Superior temporal gyrus (tissue), 1 donor: Measurements from ENCODE around the gene SERTAD2.

ENCODE experiments used
- DNase-seq: peaks from one replicate; pipeline ENCODE4 v3.0.0-alpha.2; 2016; ENCODE audit errors: extremely low spot score

SERTAD2 gene

DNA sequence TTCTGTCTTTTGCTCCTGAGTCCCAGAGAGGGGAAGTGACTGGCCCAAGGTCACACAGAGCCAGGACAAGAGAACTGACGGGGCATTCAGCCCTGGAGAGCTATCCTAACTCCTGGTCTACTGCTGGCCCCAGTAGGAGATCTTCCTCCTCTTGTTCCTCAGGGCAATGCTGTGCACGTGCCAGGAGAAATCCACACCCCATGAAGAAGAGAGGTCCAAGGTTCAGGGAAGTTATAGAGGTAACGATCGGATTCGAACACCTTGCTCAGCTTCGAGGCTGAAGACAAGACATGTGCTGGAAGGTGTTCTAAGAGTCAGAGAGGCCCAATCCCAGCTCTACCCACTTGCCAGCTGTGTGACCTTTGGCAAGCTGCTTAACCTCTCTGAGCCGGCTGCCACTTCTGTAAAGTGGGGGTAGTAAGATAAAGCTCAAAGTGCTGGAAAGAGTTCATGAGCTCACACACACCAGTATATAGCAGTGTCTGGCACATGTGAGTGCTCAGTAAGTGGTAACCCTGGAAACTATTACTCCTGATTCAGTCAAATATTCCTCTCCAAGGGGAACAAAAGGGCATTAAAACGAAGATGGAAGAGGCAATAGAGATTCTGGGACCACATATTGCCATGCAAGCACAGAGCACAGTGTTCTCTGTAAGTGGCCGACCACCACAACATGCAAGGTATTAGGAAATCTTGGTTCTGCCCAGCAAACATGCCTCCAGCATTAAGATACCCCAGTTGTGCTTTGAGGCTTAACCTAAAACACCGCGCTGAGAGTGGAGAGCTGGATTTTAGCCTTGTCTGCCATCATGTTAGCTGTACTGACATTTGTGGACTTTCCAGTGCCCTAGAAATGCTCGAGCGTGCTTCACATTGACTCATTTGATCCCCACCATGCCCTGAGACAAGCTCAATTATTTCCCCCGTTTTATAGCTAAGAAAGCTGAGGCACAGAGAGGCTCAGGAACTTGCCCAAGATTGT, 25.6 kb downstream of the SERTAD2 start:
- DNase-seq, result no peak

DNA sequence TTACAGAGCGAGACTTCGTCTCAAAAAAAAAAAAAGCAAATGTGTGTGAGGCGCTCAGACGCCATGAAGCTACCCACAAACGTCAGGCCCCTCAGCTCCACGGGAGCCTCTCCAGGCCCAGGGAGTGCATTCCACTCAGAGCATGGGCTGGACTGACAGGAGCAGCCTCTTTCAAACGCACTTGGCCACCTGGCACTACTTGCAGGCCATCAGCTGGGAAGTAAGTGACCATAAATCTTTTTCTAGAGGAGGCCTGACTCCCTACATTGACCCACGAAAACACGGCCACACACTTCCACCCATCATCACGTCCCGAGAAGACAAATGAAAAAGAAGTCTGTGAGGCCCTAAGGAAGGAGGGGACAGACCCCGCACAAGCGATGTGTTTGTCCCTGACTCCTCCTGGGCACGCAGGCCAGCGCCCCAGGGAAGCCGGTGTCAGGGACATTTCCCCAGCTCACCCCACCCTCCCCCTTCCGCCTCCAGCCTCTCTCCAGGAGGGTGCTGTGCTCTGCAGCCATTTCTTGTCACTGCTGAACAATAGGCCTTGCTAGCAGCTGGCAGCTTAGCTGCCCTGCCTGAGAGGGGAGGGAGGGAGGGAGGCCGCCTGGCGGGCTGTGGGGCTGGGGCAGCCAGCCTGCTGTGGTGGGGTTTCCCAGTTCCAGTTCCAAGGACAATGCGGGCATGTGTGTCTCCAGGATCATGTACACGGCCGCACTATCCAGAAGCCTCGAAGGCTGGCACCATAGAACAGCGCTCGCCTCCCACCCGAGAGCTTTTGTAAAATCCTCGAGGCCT, 26.6 kb downstream of the SERTAD2 start:
- peak; percentile 57 for DNase-seq

DNA sequence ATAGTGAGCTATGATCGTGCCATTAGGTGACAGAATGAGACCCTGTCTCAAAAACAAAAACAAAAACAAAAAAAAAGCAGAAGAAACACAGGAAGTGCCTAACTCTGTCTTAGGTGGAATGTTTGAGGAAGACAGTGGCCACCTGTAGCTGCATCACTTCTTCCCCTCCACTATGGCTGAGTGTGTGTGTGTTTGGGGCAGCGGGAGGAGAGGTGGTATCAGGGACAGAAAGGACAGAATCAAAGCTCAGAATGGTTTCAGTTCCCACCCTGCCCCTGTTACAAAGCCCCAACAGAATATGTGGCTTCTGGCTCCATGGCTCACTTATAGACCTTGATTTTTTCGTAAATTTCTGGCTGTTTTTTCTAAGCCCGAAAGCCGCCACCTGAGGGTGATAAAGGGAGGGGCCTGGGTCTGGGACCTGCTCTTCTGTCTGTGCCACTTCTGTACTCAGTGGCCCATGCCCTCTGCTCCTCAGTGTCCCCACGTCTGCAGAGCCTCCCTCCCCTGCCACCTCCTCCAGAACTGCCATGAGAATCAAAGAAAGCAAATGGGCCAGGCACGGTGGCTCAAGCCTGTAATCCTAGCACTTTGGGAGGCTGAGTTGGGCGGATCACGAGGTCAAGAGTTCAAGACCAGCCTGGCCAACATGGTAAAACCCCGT, 27.4 kb downstream of the SERTAD2 start:
- DNase-seq, result no peak

DNA sequence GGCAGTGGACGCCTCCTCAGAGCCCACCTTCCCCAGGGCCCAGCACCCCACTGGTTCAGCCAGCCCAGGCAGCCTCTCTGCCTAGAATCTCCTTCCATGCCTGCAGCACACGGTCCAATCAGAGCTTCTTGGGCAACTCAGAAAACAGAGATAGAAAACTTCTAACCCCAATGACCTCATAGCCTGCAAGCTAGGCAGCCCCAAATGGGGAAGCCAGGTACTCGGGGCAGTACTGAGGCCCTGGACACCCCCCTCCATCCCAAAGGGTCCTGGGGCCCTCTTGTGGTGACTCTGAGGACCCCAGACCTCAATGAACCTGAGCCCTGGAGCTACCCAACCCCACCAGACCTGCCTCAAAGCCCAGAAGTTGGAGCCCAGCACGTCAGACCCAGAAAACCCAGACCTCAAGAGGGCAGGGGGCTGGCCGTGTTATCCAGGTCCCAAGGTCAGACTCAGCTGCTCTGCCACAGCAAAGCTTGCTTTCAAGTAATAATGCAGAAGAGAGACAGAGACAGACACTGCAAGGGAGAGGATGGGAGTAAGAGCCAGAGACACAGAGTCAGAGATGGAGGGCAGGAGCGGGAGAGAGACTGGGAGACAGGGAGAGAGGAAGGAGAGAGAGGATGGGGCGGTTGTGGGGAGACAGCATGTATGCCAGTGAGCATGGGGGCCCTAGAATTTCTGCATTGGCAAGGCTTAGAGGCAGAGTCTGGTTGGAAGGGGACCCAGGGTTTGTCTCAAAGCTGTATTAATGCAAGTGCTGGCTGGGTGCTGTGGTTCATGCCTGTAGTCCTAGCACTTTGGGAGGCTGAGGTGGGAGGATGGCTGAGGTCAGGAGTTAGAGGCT, 28.2 kb downstream of the SERTAD2 start:
- no peak for DNase-seq

DNA sequence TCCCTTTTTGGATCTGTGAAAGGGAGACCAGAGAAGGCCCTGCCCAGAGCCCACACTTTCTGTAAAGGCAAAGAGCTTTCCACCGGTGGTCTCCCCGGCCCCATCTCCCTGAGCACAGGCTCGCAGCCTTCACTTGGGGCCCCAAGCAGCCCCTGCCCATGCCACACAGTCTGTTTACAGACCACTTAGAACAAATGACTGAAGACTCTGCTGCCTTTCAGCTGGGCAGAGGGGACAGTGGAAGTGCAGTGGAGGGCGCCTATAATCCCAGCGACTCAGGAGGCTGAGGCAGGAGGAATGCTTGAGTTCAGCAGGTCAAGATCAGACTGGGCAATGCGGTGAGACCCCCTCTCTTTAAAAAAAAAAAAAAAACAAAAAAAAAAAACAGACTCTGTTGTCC, 28.9 kb downstream of the SERTAD2 start:
- DNase-seq, result no peak

DNA sequence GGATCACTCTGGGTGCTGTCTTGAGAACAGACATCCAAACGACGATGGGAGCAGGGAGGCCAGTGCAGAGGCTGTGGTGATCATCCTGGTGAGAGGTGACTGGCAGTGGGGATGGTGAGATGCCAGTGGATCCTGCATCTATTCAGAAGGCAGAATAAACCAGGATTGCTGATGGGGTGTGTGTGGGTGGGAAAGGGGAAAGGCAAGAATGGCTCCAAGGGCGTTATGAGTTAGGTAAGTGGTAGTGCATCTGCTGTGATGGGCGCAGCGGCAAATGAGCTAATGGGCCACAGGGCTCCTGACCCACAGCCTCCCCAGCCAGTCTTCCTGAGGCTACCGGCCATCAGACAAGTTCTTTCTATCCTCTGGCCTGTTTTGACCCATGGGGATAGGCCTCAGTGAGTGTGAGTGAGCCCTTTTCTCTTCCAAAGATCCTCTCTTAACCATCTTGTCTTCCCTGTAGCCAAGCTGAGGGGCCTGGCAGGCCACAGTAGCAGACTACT, 29.6 kb downstream of the SERTAD2 start:
- no peak for DNase-seq

DNA sequence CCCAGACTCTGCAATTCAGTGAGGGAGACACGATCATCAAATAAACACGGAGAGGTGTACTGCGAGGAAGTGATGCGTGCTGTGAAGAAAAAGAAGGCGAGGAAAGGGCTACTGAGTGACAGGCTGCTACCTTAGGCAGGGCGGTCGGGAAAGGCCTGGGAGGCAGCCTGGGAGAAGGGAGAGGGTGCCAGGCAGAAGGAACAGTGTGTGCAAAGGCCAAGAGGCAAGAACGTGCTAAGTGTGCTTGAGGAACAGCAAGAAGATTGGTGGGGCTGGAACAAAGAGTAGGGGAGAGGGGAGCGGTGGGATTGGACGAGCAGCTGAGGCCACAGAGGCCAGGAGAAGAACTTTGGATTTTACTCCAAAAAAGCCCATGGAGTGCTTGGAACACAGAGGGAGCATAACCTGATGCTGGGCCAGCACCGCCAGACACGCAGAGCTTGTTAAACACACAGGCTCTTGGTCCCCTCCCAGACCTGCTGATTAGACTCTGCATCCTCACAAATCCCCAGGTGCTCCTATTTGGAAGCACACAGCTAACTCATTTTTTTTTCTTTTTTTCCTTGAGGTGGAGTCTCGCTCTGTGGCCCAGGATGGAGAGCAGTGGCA, 30.4 kb downstream of the SERTAD2 start:
- no peak for DNase-seq

DNA sequence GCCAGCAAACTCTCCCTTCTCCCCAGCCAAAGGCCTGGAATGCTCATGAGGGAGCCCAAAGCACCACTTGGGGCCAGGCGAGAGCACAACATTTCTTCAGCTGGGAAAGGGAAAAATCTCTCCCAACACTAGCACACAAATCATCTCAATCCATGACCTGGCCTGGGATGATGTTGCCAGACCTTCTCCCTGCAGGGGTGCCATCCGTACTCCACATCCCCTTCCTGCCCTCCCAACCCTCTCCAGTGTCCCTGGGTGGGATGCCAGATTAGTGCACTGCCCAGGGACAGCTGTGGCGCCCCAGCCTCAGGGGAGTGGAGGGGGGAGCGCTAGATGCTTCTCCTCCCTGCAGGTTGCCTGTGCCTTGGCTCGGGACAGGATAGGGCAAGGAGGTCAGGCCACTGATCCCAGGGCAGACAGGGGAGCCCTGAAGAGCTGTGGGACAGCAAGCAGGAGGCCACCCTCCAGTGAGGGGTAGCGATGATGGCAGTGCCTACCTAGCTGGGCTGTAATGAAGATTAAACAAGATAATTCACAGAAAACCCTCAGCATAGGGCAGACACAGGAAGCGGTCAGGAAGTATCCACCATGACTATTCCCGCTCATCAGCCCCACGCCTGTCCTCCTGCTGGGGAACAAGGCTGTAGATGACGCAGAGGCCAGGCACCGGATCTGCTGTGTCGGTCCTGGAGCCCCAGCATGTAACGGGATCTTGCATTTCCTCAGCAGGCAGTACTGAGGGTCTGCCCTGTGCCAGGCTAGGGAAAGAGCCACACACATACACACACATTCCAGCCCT, 31.1 kb downstream of the SERTAD2 start:
- no peak for DNase-seq

DNA sequence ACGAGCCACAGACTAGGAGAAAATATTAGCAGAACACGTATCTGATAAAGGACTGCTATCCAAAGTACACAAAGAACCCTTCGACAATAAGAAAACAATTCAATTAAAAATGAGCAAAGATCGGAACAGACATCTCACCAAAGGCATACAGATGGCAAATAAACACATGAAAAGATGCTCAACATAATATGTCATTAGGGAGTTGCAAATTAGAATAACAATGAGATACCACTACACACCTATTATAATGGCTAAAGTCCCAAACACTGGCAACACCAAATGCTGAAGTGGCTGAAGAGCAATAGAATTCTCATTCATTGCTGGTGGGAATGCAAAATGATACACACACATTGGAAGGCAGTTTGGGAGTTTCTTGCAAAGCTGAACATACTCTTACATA, 33.1 kb downstream of the SERTAD2 start:
- DNase-seq, result no peak

DNA sequence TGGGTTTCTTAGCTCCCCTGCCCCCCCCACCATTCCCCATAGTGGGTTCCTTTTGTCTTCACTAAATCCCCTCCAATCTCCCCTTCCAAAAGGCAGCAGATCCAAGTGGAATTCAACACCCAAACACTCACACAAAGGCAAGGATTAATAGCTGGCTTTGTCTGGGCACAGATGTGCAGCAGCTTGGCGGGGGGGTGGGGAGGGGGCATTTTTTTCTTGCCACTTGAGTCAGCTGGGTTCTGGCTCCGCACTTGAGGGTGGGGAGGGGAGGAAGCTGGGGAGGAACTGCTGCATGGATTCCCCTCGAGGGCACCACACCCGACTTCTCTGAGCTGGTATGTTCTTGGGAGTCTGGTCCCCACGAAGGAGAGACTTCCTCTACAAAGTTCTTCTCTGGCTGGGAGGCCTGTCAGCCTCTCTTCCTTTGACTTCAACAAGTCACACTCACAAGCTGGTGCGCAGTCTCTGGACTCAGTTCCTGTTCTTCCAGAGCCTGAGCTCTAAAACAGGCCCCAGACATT, 36.0 kb downstream of the SERTAD2 start:
- no peak for DNase-seq

DNA sequence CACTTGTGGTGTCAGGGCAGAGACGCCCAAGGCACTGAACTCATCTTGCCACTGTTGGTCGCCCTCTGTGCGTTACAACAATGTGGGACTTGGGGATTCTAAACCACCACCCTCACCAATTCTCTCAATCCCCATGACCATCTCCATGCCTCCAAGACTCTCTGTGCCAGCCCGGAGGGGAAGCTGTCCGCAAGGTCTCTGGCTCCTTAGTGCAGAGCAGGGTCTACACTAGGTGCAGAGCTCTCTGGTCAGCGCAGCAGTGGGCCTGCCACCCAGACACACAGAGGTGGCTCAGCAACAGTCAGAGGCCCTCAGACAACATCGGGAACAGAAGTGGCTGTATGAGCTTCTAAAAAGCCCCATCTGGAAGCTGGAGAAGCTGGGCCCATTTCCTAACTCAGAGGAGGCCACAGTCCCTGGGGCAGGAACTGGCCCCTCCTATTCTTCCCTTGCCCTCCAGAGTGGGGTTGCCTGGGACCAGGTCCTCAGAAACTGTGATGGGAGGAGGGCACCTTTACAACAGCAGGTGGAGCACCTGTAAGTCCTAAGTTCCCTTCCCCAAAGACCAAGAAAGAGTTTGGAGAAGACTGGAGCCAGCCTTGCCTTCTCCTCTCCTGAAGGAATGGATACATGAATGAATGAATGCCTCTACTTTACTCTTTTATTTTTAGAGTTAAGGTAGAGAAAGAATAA, 37.7 kb downstream of the SERTAD2 start:
- no peak for DNase-seq

DNA sequence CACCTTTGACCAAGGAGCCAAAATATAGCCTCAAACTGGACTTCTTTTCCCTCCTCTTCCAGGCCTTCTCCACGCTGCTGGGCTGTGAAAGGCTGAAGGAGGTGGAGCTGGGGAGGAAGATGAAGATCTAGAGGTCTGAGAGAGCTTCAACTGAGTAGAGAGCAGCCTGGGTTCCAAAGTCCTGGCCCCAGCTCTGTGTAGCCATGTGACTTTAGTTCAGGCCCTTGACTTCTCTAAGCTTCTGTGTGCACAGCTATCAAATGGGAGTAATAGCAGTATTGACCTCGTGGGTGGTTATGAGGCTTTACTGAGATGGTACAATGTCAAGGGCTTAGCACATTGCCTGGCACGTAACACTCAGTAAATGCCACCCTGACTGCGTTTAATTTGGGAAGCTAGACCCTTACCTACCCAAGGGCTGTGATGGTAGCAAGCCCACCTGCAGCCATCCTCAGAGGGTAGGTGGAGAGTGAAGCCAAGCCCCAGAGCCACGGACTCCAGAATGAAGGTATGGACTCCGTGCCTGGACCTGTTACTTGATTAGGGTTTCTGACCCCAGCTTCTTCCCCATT, 38.4 kb downstream of the SERTAD2 start:
- no peak for DNase-seq

DNA sequence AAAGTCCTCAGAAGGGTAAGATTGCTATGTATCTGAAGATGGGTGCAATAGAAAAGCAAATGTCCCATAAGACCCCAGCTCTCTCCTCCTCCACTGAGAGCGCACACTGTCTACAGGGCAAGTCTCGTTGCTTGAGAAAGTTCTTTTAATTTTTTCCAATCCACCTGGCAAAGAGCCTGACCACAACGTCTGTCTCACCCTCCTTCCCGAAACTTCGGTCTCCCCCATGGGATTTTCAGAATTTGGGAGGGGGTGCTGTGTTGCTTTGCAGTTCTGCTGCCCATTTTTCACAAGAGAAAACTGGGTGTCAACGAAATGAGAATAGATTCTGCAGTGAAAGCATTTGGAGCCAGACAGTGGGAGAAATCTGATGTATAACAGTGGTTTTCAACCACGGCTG, 40.4 kb downstream of the SERTAD2 start:
- DNase-seq, result no peak

DNA sequence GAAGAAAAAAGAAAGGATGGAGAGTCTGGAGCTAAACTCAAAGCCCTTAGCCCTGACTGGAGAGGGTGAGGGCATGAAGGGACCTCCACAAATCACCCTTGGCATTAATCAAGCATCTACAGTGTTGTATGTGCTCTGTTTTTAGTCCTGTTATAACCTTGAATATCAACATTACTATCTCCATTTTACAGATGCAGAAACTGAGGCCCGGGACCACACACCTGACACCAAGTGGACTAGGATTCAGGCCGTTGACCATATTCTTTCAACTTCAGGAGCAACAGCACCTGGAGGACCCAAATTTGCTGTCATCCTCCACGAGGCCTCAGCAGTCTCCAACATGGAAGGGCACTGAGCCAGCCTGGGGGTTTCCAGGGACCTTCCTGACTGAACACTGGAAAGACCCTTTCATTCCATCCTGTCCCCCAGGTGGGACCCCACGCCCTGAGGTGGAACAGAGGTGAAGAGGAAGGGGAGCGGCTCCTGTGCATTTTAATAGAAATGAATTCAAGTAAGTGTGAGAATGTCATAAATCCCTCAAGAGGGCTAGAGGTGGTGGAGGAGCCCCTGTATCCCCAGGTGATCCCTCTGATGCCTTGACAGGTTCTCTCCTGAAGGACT, 41.0 kb downstream of the SERTAD2 start:
- DNase-seq, result no peak

DNA sequence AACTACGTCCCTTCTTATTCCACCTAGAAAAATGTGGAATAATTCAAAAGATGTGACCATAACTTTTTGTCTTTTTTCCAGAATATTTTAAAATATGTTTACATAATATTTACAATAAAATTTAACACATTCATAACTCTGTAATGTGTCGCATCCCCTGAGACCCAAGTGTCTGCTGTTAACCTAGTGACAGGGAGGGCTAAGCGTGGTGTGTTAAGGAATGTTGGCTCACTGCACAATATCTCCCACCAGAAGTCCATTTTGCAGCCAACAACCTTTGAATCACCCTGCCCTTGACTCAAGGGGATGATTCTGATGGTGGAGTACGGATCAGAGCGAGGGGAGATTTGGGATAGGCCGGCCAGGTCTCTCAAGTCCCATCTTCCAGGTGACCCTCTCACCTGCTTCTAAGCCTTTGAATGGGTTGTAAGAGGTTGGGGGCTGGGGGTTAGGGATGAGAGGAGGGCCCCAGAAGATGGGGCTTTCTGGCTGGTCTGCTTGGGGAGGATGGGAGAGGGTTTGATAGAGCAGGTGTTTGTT, 43.3 kb downstream of the SERTAD2 start:
- no peak for DNase-seq

DNA sequence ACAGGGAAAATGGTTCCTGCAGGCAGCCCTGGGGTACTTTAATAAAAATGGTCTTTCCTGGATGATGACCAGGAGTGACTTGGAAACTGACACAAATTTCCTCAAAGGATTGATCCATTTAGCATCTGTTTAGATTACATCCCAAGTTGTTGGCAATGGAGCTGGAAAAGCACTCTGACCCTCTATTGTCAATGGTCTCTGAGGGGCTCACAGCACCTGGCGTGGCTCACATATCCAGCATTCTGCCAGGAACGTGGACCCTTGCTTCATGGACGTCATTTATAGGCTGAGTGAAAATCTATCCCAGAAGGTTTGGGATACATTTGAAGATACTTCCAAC, 43.8 kb downstream of the SERTAD2 start:
- no peak for DNase-seq

DNA sequence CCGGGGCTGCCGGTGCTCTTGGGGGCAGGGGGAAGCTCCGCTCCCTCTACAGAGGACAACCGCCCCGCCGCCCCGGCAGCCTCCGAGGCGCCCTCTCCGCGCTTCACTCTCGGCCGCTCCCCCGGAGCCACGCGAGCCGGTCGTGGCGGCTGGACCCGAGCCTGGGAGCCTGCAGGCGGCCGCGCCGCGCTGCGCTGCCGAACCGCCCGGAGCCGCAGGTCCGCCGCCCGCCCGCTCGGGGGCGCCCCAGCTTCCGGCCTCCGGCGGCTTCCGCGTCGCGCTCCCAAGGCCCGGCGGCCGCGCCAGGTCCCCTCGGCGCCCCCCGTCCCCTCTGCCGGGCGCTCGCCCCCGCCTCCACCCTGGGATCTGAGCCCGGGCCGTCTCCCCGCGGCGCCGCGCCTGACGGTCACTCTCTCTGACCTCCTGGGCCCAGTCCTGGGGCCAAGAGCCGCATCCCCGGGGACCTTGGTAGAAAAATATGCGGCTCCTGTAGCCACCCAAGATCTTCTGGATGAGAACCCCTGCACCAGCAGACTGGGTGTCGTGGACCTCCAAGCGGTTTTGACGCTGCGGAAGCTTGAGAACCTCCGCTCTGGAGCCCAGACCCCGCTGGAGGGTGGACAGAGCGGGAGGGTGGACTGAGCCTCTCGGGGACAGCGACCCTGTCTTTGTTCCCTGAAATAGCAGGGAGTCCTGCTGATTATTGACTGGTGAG, 44.3 kb downstream of the SERTAD2 start:
- DNase-seq, result no peak

DNA sequence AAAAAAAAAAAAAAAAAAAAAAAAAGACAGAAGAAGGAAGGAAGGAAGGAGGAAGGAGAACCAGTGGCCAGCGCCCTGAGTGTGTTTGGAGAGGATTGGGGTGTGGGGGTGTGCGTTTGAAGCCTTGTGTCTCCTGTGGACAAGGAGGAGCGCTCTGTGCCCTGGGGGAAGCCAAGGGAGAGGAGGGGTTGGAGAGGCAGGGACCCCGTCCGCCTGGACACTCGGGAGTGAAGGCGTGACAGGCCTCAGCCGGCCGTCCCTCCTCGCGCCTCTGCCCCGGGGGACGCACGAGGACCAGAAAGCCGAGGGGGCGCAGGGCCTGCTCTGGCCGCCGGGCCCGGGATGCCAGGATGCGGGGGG, 44.9 kb downstream of the SERTAD2 start:
- DNase-seq, result no peak
